Gastrocnemius medialis (tissue), 4 donors: Measurements from ENCODE around the gene SPTLC3. TPM values are rescaled to one million over a fixed set of nuclear protein-coding genes. Genes with fewer than 3 reads are reported as not detected.
A peak's percentile ranks its signal among the peaks of the same experiment; 100 is the strongest.

Source experiments
- ATAC-seq, 2 donors: fragments of 150-250 bp; one replicate each; pipeline ENCODE4 v1.9.1; 2016
- DNase-seq, 2 donors: peaks; one replicate each; pipeline ENCODE4 v3.0.0-alpha.2; 2019
- H3K27ac ChIP-seq, 4 donors: fragments of 200-600 bp; sonication (generic); 1 replicate in 1 of 4; 2 replicates in 3 of 4; pipeline ENCODE4 v1.5.1; 2016 to 2018; ENCODE audit warnings: mild to moderate bottlenecking in 2 of 4, moderate library complexity in 1 of 4
- H3K27me3 ChIP-seq, 3 donors: fragments of 200-600 bp; sonication (generic) in 2 of 3; 1 replicate in 1 of 3; 2 replicates in 2 of 3; pipeline versions ENCODE4 v1.5.1 to v1.6.0; 2016 to 2019; ENCODE audit warnings: mild to moderate bottlenecking in 1 of 3, moderate library complexity in 1 of 3
- H3K36me3 ChIP-seq, 2 donors: fragments of 200-600 bp; sonication (generic) in 1 of 2; one replicate each; pipeline ENCODE4 v1.5.1; 2017 to 2018
- H3K4me1 ChIP-seq, 2 donors: fragments of 200-600 bp; sonication (generic) in 1 of 2; one replicate each; pipeline ENCODE4 v1.5.1; 2016 to 2017; ENCODE audit warnings: mild to moderate bottlenecking in 2 of 2
- H3K4me3 ChIP-seq, 4 donors: fragments of 200-600 bp; sonication (generic) in 3 of 4; 1 replicate in 1 of 4; 2 replicates in 3 of 4; pipeline ENCODE4 v1.5.1; 2016 to 2019; ENCODE audit warnings: mild to moderate bottlenecking in 2 of 4
- H3K9me3 ChIP-seq, 3 donors: fragments of 200-600 bp; sonication (generic) in 2 of 3; 1 replicate in 1 of 3; 2 replicates in 2 of 3; pipeline ENCODE4 v1.5.1; 2016 to 2019
- POLR2A ChIP-seq, 2 donors: fragments of 450-650 bp; IDR thresholded peaks; one replicate each; pipeline ENCODE4 v1.6.1; 2017; ENCODE audit warnings: antibody characterized with exemption in 2 of 2, mild to moderate bottlenecking in 2 of 2, moderate library complexity in 2 of 2
- in situ Hi-C, 4 donors: fragments of 200-750 bp; cut with MboI; loops; one replicate each; pipeline versions ENCODE4 v1.15.0 to v1.8.0; 2017; ENCODE audit warnings: low sequenced_read_pairs in 4 of 4
- intact Hi-C: fragments of 100-400 bp; cut with DNase I; formaldehyde crosslinking; loops from one replicate; pipeline ENCODE4 v1.15.1; 2023; ENCODE audit warnings: low total_unique reads
- total RNA-seq, 4 donors: library from RNA; depleted of rRNA; stranded (reverse); fragments of >200 nt; gene quantifications; one replicate each; pipeline versions ENCODE4 v1.1.0 to v1.2.3, GENCODE V29; 2016
- TF ChIP-seq, protein P1 (sequence below), 5 experiments: fragments of 450-650 bp in 3 of 5; fragments of 200-600 bp in 2 of 5; sonication (generic) in 2 of 5; IDR thresholded peaks in 4 of 5; conservative IDR thresholded peaks in 1 of 5; 1 replicate in 4 of 5; 2 replicates in 1 of 5; pipeline ENCODE4 v1.5.1; 2016 to 2019; ENCODE audit warnings: antibody characterized with exemption in 5 of 5, mild to moderate bottlenecking in 3 of 5, moderate library complexity in 3 of 5

The SPTLC3 gene
- total RNA-seq, 4 donors from 2014 or later: 0.46 to 2.4 (median 1.2) TPM

DNA sequence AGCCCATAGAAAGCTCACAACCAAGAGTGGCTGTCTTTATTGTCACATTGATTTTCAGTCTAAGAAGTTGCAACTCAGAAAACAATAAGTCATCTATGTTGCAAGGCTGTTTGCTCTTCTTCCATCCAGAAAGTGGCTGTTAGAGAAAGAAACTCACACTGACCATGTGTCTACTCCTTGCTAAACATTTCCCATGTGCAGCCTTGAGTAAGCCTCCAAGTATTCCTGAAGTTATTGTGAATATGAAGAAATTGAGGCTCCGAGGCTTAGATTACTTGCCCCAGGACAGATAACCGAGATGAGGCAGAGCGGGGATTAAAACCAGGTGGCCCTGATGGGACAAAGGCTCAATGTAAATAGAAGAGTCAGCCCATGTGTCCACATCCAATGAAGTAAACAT, 105.0 kb downstream of the SPTLC3 start:
- no peak overlapping the region for H3K27ac ChIP-seq
- ATAC-seq (no peak), DNase-seq (no peak)
- no peak overlapping the region for H3K4me3 ChIP-seq
- in situ Hi-C loops (loop anchor here (10.0 to 25.0 kb wide), 6 partner anchors 151 to 661 kb away; no protein-coding TSS in a partner anchor), intact Hi-C loops (no loop called here)
- H3K9me3 ChIP-seq: no peaks in the 10 kb centered on the region
- H3K4me1 ChIP-seq: no peaks in the 10 kb centered on the region
- no peak for TF ChIP-seq POLR2A (IDR thresholded peaks at IDR 0.05)
- TF ChIP-seq, protein P1, sequence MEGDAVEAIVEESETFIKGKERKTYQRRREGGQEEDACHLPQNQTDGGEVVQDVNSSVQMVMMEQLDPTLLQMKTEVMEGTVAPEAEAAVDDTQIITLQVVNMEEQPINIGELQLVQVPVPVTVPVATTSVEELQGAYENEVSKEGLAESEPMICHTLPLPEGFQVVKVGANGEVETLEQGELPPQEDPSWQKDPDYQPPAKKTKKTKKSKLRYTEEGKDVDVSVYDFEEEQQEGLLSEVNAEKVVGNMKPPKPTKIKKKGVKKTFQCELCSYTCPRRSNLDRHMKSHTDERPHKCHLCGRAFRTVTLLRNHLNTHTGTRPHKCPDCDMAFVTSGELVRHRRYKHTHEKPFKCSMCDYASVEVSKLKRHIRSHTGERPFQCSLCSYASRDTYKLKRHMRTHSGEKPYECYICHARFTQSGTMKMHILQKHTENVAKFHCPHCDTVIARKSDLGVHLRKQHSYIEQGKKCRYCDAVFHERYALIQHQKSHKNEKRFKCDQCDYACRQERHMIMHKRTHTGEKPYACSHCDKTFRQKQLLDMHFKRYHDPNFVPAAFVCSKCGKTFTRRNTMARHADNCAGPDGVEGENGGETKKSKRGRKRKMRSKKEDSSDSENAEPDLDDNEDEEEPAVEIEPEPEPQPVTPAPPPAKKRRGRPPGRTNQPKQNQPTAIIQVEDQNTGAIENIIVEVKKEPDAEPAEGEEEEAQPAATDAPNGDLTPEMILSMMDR (IDR thresholded peaks at IDR 0.05 in 4 of 5, conservative IDR thresholded peaks at IDR 0.05 in 1 of 5): no peak
- no peaks in the 10 kb centered on the region for H3K27me3 ChIP-seq
- H3K36me3 ChIP-seq: no peaks in the 10 kb centered on the region

DNA sequence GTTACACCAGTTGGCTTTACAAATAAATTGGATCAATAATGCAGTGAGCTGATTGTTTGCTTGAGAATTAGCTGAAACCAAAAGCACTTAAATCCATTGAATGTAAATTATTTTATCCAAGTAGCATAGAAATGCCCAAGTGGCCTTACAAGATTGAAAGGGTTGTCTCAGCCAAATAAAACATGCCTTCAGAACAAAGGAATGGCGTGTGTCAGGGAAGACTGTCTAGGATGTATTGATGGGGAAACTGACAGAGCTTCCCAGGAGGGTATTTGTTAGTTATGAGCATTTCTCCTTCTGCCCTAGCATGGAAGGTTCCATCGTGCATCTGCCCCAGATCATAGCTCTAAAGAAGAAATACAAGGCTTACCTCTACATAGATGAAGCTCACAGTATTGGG, 108.4 kb downstream of the SPTLC3 start:
- ATAC-seq (no peak), DNase-seq (no peak)
- Histone ChIP-seq H3K4me3 (no peak overlapping the region), H3K9me3 (no peaks in the 10 kb centered on the region), H3K27me3 (no peaks in the 10 kb centered on the region), H3K4me1 (no peaks in the 10 kb centered on the region), H3K36me3 (no peaks in the 10 kb centered on the region), H3K27ac (no peak overlapping the region)
- intact Hi-C loops (loop anchor here (5.0 kb wide), 1 partner anchor 655 kb away; no protein-coding TSS in a partner anchor), in situ Hi-C loops (loop anchor here (5.0 to 25.0 kb wide), 7 partner anchors 148 to 658 kb away; no protein-coding TSS in a partner anchor)
- TF ChIP-seq, protein P1 (IDR thresholded peaks at IDR 0.05 in 4 of 5, conservative IDR thresholded peaks at IDR 0.05 in 1 of 5): no peak
- no peak for TF ChIP-seq POLR2A (IDR thresholded peaks at IDR 0.05)

DNA sequence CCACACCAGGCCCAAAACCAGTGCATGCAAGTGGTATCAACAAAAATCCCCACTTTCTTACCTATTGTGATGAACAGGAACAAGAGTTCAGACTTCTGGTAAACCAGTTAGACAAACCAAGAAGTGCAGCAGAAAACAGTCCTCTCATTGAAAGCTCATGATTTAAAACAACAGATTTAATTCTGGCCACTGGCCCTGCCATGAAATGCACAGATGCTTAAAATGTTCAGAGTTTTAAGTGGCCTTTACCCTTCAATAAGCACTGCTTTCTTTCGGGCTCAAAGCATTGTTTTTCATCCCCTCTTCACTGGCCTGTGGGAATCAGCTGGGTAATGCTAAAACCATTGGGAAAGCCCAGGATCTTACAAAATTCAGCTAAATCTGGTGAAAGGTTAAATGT, 109.9 kb downstream of the SPTLC3 start:
- no peak for DNase-seq
- no peaks in the 10 kb centered on the region for H3K4me1 ChIP-seq
- ATAC-seq: no peak
- H3K27ac ChIP-seq: no peak overlapping the region
- intact Hi-C loops (loop anchor here (1.0 to 5.0 kb wide), 4 partner anchors 144 to 654 kb away; no protein-coding TSS in a partner anchor), in situ Hi-C loops (loop anchor here (5.0 to 25.0 kb wide), 7 partner anchors 146 to 656 kb away; no protein-coding TSS in a partner anchor)
- H3K36me3 ChIP-seq: no peaks in the 10 kb centered on the region
- no peaks in the 10 kb centered on the region for H3K9me3 ChIP-seq
- H3K27me3 ChIP-seq: no peaks in the 10 kb centered on the region
- no peak overlapping the region for H3K4me3 ChIP-seq
- TF ChIP-seq POLR2A (IDR thresholded peaks at IDR 0.05): no peak
- TF ChIP-seq, protein P1 (IDR thresholded peaks at IDR 0.05 in 4 of 5, conservative IDR thresholded peaks at IDR 0.05 in 1 of 5): no peak

DNA sequence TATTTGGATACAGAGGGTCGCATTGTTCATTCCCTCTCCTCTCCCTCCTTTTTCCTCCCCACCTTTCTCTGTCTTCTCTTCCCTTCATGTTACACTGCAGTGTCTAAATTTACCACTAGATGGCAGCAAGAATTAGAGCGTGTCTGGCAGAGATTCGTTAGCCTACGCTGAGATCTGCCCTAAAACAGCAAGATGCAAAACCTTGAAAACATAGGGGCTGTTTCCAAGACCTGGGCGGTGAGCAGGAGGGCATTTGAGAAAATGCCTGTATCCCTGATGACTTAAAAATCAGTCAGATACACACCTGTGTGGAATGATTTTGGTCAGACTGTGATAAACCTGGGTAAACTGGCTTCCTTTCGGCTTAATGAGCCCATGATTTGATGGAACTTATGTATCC, 110.8 kb downstream of the SPTLC3 start:
- DNase-seq (peak in 1 of 2 donors; percentile 20), ATAC-seq (peak; percentile 83 to 88)
- Histone ChIP-seq H3K36me3 (no peaks in the 10 kb centered on the region), H3K9me3 (no peaks in the 10 kb centered on the region), H3K4me3 (no peak overlapping the region), H3K27ac (no peak overlapping the region), H3K4me1 (no peaks in the 10 kb centered on the region), H3K27me3 (no peaks in the 10 kb centered on the region)
- in situ Hi-C loops: loop anchor here (5.0 to 25.0 kb wide), 7 partner anchors 145 to 655 kb away; no protein-coding TSS in a partner anchor
- TF ChIP-seq, protein P1 (IDR thresholded peaks at IDR 0.05 in 4 of 5, conservative IDR thresholded peaks at IDR 0.05 in 1 of 5): peak; percentile 69 to 90 (median 72)
- TF ChIP-seq POLR2A (IDR thresholded peaks at IDR 0.05): no peak
- intact Hi-C loops: loop anchor here (1.0 to 5.0 kb wide), 4 partner anchors 143 to 653 kb away; no protein-coding TSS in a partner anchor
